GM12865 (cell line): ENCODE results near the gene ARFGEF2.

Source experiments
- DNase-seq: peaks from one replicate; pipeline ENCODE4 v3.0.0; 2010; ENCODE audit warnings: low read depth
- H3K4me3 ChIP-seq: 2 replicates; pipeline ENCODE4 v1.5.1; 2011; ENCODE audit warnings: mild to moderate bottlenecking, low read depth, low read length, control low read depth
- TF ChIP-seq, protein P1 (sequence below): IDR thresholded peaks from 2 replicates; pipeline ENCODE4 v1.5.1; 2011; ENCODE audit warnings: low read length, control low read depth, low read depth, inconsistent platforms; ENCODE audit not compliant: insufficient read depth; ENCODE audit errors: missing control alignments

The ARFGEF2 gene

DNA sequence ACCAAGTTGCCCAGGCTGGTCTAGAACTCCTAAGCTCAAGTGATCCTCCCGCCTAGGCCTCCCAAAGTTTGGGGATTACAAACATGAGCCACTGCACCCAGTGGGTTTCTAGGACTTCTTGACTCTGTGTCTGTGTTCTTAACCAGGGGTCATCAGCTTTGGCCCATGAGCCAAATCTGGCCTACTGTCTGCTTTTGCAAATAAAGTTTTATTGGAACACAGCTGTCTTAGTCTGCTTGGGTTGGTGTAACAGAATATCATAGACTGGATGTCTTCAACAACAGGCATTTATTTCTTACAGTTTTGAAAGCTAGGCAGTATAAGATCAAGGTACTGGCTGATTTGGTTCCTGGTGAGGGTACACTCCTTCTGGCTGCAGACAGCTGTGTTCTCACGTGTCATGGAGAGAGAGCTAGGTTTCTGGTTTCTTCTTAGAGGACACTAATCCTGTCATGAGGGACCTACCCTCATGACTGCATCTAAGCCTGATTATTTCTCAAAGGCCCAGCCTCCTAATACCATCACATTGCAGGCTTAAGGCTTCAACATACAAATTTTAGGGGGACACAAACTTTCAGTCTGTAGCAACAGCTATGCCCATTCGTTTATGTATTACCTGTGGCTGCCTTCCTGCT, 23.3 kb downstream of the ARFGEF2 start:
- no peak overlapping the region for H3K4me3 ChIP-seq
- no peak for DNase-seq
- TF ChIP-seq, protein P1, sequence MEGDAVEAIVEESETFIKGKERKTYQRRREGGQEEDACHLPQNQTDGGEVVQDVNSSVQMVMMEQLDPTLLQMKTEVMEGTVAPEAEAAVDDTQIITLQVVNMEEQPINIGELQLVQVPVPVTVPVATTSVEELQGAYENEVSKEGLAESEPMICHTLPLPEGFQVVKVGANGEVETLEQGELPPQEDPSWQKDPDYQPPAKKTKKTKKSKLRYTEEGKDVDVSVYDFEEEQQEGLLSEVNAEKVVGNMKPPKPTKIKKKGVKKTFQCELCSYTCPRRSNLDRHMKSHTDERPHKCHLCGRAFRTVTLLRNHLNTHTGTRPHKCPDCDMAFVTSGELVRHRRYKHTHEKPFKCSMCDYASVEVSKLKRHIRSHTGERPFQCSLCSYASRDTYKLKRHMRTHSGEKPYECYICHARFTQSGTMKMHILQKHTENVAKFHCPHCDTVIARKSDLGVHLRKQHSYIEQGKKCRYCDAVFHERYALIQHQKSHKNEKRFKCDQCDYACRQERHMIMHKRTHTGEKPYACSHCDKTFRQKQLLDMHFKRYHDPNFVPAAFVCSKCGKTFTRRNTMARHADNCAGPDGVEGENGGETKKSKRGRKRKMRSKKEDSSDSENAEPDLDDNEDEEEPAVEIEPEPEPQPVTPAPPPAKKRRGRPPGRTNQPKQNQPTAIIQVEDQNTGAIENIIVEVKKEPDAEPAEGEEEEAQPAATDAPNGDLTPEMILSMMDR = no peak

DNA sequence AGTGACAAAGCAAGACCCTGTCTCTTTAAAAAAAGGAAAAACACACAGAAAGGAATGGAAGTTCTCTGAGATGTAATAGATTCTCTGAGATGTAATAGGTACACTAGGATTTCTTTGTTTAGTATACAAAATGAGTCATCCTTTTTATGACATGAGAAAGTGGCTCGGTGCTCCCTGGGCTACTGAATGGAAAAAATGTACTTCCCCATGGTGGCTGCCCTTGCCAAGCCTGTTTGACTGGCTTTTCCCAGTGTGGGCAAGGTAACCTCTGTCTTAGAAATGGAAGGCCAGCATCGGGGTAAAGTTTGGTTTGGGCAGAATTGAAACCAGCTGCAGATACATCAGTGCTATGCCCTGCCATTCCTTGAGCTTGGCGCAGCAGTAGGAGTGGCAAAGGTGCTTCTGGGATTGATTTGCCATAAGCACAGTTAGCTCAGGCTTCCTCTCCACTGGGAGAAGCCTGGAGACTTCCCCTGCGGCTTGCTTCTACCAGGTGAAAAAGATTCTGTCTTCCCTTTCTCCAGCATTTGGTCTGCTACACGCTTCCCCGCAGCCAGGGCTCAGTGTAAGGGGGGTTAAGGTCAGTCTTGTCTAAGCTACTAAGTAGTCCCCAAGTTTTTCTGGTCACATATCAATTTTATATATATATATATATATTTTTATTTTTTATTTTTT, 24.5 kb downstream of the ARFGEF2 start:
- no peak overlapping the region for H3K4me3 ChIP-seq
- no peak for DNase-seq
- TF ChIP-seq, protein P1 = no peak

DNA sequence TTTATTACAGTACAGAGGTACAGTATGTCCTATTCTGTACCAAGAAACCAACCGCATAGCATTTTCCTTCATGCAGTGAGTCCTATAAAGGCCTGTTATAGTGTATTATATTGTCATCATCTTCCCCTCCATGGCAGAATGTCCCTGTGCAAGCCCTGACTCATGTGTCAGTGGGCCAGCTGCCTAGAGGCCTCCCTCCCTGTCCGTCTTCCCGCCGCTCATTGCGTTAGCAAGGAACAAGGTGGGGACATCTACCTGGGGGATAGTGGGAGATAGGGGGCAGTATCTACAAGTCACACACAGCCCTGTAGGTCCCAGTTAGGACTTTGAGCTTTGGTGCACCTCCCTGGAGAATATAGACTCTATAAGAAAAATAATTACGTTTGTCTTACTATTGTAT, 27.1 kb downstream of the ARFGEF2 start:
- DNase-seq = no peak
- no peak overlapping the region for H3K4me3 ChIP-seq
- TF ChIP-seq, protein P1 = no peak

DNA sequence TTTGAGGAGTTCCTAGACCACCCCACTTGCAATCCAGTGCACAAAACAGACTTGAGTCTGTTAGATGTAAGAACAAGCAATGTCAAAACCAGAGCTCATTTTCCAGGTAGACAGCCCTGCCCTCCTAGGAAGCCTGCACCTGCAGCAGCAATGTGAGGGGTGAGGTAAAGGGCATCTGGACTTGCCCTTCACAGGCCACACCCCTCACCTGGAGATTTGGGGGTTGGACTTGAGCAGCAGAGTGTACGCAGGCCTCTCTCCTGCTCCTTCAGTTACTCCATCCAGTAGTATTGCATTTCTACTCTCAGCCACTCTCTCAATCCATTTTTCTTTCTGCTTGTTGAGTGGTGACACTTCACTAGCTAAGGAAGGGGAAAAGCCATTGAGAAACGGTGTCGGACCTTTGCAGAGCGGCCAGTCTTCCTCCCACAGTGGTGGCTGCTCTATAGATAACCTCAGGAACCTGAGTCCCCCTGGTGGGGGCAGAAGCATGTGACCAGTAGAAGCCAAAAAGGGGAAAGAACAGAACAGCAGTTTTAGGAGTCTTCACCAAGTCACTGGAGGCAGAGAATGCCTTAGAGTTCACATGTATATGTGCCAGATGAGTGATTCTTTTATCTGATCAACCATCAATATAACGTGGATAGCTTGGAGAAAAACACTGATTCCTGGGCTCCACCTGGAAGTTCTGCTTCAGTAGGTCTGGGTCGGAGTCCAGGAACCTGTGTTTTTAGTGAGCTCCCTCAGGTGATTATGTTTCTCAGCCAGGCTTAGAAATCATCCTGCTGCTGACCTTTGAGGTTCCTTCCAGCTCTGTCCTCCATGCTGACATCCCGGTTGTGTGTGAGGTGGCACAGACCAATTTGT, 28.0 kb downstream of the ARFGEF2 start:
- no peak overlapping the region for H3K4me3 ChIP-seq
- TF ChIP-seq, protein P1 = no peak
- no peak for DNase-seq

DNA sequence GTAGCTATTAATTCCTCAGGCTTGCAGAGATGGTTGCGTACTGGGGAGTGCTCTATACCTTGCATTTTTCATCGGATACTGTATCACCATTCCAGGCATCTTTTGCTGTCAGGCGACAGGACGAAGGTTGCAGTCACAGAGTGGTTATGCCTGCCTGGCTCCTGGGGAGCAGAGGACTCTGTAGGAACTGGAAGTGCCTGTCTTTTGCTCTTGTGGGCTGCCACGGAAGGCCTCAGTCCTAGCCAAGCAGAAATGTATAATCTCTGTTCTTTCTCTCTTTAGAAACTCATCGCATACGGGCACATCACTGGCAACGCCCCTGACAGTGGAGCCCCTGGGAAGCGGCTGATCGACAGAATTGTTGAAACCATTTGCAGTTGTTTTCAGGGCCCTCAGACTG, 29.5 kb downstream of the ARFGEF2 start:
- TF ChIP-seq, protein P1 = no peak
- H3K4me3 ChIP-seq = no peak overlapping the region
- DNase-seq = no peak

DNA sequence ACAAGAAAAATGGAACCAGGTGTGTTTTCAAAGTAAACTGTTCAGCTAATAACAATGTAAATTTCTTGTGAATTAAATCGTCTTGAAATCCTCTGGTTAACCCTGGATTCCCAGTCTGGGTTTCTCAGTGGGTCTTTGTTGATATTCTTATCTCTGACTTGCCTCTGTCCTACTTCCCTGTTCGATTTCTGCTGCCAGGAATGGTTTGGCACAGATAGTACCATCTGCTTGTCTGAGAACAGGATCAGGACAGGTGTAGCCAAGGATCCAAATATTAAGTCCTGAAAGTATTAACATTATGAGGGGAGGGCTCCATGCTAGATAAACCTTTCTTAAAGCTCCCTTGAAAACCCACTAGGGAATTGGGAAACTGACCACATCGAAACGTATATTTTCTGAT, 30.1 kb downstream of the ARFGEF2 start:
- TF ChIP-seq, protein P1 = no peak
- H3K4me3 ChIP-seq = no peak overlapping the region
- no peak for DNase-seq
